Measurements from ENCODE around the gene IDH3G. TPM values are rescaled to one million over a fixed set of nuclear protein-coding genes. Genes with fewer than 3 reads are reported as not detected.
A peak's percentile ranks its signal among the peaks of the same experiment; 100 is the strongest.

Gene IDH3G
- total and polyA plus RNA-seq, 10 donors = 32.7 to 92.7 (median 58.1) TPM

DNA sequence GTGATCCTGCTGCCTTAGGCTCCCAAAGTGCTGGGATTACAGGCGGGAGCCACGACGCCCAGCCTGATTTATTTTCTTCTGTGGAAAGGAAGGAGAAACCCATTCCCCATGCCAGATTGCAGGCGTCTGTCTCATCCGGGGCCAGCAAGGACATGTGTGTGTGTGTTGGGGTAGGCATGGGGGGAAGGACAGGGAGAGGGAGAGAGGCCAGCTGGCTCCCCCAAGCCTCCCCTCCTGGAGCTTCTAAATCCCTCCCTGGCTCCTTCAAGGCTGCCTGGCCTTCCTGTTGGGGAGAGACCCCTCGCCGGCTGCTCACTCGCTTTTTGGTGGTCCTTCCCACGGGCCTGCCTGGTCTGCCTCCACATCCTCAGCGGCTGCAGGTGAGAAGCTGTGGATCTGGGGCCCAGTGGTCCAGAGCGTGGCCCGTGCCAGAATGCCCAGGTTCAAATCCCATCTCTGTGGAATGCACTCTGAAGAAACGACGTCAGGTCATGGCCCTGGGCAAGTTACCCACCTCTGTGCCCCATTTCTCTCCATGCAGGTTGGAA, 31.5 kb downstream of the IDH3G start:
- intact Hi-C loops (cut with DNase I; ENCODE audit: low total_unique reads) = no loop called here
- H3K4me3 ChIP-seq = no peak overlapping the region
- H3K4me1 ChIP-seq = peaks cover 0 to 26% (median 16%) of the 10 kb centered on the region in 6 donors
- peaks cover 0 to 11% (median 0%) of the 10 kb centered on the region in 7 donors for H3K27me3 ChIP-seq (replicated peaks in 1 of 7)
- no peaks in the 10 kb centered on the region for H3K36me3 ChIP-seq
- peaks cover 0 to under 1% (median 0%) of the 10 kb centered on the region in 8 donors for H3K9me3 ChIP-seq
- no peak overlapping the region for H3K27ac ChIP-seq
- 75 to 93% (median 89%) methylated on average over 3 to 14 of the region's 14 CpGs for WGBS, 5 donors
- DNase-seq = peak; percentile 63
- TF ChIP-seq POLR2A (IDR thresholded peaks at IDR 0.05) (no peak), POLR2AphosphoS5 (IDR thresholded peaks at IDR 0.05) (no peak)
- TF ChIP-seq, protein P1, sequence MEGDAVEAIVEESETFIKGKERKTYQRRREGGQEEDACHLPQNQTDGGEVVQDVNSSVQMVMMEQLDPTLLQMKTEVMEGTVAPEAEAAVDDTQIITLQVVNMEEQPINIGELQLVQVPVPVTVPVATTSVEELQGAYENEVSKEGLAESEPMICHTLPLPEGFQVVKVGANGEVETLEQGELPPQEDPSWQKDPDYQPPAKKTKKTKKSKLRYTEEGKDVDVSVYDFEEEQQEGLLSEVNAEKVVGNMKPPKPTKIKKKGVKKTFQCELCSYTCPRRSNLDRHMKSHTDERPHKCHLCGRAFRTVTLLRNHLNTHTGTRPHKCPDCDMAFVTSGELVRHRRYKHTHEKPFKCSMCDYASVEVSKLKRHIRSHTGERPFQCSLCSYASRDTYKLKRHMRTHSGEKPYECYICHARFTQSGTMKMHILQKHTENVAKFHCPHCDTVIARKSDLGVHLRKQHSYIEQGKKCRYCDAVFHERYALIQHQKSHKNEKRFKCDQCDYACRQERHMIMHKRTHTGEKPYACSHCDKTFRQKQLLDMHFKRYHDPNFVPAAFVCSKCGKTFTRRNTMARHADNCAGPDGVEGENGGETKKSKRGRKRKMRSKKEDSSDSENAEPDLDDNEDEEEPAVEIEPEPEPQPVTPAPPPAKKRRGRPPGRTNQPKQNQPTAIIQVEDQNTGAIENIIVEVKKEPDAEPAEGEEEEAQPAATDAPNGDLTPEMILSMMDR (IDR thresholded peaks at IDR 0.05 in 8 of 11, conservative IDR thresholded peaks at IDR 0.05 in 3 of 11) = no peak

DNA sequence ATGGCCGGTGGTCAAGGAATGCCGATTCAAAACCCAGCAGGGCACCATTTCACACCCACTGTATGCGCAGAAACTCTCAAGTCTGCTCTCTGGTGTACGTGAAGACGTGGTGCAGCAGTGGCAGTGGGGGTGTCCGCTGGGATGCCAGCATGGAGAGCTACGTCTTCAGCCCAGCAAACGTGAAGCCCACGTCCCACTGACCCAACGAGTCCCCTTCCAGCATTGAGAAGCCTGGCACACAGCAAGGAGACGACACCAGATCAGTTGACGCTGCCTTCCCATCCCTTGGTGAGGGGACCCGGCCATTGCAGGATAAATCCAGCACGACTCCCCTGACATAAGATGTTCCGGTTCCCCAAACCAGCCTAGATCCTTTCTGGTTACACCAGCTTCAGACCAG, 32.3 kb downstream of the IDH3G start:
- no peaks in the 10 kb centered on the region for H3K36me3 ChIP-seq
- H3K27ac ChIP-seq = no peak overlapping the region
- H3K27me3 ChIP-seq (replicated peaks in 1 of 7) = peaks cover 0 to 11% (median 0%) of the 10 kb centered on the region in 7 donors
- no peak overlapping the region for H3K4me3 ChIP-seq
- H3K9me3 ChIP-seq = peaks cover 0 to 7% (median 0%) of the 10 kb centered on the region in 8 donors
- WGBS, 5 donors = 79 to 94% (median 84%) methylated on average over 3 to 15 of the region's 15 CpGs
- intact Hi-C loops (cut with DNase I; ENCODE audit: low total_unique reads) = loop anchor here (2.0 kb wide), 1 partner anchor 191 kb away; no protein-coding TSS in a partner anchor
- DNase-seq = peak; percentile 50
- peaks cover 0 to 26% (median 16%) of the 10 kb centered on the region in 6 donors for H3K4me1 ChIP-seq
- TF ChIP-seq, protein P1 (IDR thresholded peaks at IDR 0.05 in 8 of 11, conservative IDR thresholded peaks at IDR 0.05 in 3 of 11) = no peak
- TF ChIP-seq POLR2A (IDR thresholded peaks at IDR 0.05) (no peak), POLR2AphosphoS5 (IDR thresholded peaks at IDR 0.05) (no peak)

DNA sequence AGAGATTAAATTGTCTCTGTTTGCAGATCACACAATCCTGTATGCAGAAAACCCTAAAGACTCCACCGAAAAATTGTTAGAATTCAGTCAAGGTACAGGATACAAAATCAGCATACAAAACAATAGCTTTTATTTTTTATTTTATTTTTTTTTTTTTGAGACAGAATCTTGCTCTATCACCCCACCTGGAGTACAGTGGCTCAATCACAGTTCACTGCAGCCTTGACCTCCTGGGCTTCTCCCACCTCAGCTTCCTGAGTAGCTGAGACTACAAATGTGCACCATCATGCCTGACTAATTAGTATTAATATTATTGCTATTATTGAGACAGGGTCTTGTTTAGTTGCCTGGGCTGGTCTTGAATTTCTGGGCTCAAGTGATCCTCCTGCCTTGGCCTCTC, 39.0 kb downstream of the IDH3G start:
- intact Hi-C loops (cut with DNase I; ENCODE audit: low total_unique reads) = no loop called here
- no peak for DNase-seq
- no peaks in the 10 kb centered on the region for H3K36me3 ChIP-seq

More for the DNA sequence above, 39.0 kb downstream of the IDH3G start:
- 55 to 100% (median 78%) methylated on average over 1 of the region's 1 CpG for WGBS, 5 donors
- no peak overlapping the region for H3K4me3 ChIP-seq
- TF ChIP-seq POLR2A (IDR thresholded peaks at IDR 0.05) (no peak), POLR2AphosphoS5 (IDR thresholded peaks at IDR 0.05) (no peak)
- TF ChIP-seq, protein P1 (IDR thresholded peaks at IDR 0.05 in 8 of 11, conservative IDR thresholded peaks at IDR 0.05 in 3 of 11) = no peak
- H3K27me3 ChIP-seq (replicated peaks in 1 of 7) = peaks cover 0 to 4% (median 0%) of the 10 kb centered on the region in 7 donors
- peaks cover 0 to 18% (median 0%) of the 10 kb centered on the region in 8 donors for H3K9me3 ChIP-seq
- H3K27ac ChIP-seq = no peak overlapping the region
- H3K4me1 ChIP-seq = no peaks in the 10 kb centered on the region

Data from spleen (tissue), 11 donors.